ENCODE measurements around the gene MAPK7. TPM values are rescaled to one million over a fixed set of nuclear protein-coding genes. Genes with fewer than 3 reads are reported as not detected.
A peak's percentile ranks its signal among the peaks of the same experiment; 100 is the strongest.

The MAPK7 gene
- total RNA-seq (2014; rRNA removed) = 17.9 and 19.6 TPM in 2 replicates
- polyA plus RNA-seq (2012) = 22.6 TPM

DNA sequence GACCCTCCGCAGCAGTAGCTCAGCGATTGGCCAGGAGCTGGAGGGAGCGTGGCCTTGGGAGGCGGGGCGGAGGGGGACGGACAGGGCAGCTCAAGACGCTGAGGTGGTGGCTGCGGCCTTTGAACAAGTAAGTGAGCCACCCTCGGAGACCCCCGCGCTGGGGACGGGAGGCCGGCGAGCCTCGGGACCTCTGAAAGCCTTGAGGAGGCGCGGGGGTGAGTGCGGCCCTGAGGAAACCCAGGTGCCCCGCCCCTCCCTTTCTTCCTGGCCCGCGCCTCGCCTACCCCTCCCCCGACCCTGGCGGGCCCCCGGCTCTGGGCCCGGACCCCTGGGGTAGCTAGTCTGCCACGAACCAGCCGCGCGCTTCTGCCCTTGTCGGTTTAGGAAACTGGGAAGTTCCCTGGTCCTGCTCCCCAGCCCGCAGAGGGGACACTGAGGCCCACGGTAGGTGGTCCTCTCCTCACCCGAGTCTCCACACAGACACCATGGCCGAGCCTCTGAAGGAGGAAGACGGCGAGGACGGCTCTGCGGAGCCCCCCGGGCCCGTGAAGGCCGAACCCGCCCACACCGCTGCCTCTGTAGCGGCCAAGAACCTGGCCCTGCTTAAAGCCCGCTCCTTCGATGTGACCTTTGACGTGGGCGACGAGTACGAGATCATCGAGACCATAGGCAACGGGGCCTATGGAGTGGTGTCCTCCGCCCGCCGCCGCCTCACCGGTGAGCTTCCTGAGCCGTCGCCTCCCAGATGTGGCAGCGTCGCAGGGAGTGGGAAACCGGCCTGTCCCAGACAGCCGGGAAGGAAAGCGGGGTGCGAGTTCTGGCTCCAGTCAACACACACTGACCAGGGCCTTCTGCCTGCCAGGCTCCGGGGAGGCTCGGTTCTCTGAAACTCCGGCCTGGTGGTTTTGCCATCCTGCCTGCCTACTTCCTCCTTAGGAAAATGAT lies at the start of gene MAPK7:
Gene MAPK7 (plus strand): TSS at position 83 of the 945 bp plus-strand sequence. CDS start 403 bp downstream, at position 486.
- DNase-seq (ENCODE audit: low read depth) = no peak

DNA sequence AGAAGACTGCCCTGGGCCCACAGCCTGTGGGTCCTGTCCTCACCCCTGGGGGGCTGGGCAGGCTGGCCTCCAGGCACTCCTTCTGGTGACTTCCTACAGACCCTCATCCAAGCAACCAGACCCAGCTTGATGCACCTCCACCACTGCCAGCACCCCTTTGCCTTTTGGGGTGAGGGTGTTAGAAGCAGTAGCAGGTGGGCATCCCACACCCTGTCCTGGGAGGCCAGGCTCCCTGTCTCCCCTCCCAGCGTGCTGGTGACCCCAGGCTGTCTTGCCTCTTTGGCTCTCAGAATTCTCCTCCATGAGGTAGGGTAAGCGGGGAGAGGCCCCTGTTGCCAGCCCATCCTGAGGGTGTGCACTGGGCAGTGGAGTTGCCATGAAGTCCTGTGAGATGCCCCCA lies 49.2 kb upstream of the MAPK7 start:
- DNase-seq (ENCODE audit: low read depth) = no peak

DNA sequence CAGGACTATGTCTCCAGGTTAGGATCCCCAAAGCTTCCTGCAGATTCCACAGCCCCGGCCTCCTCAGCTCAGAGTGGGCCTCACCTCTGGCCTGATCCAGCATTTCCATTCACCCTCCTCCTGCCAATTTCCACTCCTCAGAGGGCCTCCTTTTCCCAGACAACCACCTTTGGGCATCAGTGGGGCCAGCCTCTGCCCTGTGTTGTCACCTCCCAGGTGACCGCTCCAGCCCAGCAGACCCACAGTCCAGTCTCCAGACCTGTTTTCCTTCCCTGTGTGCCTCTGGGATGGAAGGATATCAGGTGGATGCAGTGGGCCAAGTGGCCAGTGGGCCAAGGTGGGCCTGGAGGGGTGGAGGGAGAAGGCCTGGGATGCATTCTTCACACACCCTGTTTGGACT lies 48.5 kb upstream of the MAPK7 start:
- no peak for DNase-seq (ENCODE audit: low read depth)

DNA sequence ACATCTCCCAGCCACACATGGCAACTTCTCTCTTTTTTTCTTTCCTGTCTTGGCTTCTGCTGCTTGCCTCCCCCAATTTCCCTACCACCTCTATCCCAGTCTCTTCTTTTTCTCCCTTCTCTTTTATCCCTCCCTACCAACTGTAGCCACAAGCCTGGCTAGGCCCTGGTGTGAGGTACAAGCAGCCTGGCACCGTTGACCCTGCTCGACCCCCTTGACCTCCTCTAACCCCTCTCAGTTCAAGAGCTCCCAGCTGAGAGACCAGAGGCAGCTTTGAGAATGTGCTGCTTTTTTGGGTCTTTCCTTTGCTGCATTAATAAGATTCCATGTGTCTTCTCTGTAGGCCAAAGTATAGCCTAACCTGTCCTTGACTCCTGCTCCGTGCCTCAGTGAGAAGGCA lies 48.0 kb upstream of the MAPK7 start:
- DNase-seq (ENCODE audit: low read depth) = no peak

DNA sequence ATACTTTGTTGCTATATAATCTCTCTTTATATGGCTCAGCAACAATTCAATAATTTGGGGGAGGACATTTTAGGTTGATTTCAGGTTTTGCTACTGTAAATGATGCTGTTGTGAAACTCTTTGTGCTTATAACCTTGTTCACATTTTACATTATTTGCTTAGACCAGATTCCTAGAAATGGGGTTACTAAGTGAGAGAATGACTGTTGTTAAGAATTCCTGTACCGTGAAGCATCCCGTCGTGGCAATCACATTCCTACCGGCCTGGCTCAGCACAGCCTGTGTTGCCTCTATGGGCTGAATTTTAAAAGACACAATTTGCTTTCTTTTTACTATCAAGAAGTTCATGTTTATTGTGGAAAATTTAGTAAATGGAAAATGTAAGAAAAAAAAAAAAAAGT lies 47.2 kb upstream of the MAPK7 start:
- DNase-seq (ENCODE audit: low read depth) = peak; percentile 80

DNA sequence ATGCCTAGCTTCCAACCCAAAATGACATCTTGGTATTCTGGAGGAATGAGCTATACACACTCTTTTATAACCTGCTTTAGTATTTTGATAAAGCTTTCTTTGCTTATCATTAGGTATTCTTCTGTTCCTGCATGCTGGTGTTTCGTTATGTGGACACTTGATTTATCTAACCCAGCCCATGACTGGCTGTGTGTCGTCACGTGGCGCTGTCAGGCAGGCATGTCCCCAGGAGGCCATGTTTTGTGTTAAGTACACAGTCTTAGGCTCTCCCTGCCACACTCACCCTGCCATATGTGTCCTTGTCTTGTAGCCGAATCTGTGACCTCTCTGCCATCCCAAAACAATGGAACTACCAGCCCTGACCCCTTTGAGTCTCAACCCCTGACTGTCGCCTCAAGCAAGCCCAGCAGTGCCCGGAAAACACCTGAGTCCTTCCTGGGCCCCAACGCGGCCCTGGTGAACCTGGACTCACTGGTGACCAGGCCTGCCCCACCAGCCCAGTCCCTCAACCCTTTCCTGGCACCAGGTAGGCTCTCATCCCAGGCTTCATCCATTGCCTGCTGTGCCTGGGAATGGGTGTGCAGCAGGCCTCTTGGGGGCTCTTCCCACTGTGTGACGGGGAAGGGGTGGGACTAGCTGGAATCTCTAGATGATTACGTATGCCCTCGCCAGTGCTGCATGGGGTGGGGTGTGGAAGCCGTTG lies 46.6 kb upstream of the MAPK7 start:
- no peak for DNase-seq (ENCODE audit: low read depth)

DNA sequence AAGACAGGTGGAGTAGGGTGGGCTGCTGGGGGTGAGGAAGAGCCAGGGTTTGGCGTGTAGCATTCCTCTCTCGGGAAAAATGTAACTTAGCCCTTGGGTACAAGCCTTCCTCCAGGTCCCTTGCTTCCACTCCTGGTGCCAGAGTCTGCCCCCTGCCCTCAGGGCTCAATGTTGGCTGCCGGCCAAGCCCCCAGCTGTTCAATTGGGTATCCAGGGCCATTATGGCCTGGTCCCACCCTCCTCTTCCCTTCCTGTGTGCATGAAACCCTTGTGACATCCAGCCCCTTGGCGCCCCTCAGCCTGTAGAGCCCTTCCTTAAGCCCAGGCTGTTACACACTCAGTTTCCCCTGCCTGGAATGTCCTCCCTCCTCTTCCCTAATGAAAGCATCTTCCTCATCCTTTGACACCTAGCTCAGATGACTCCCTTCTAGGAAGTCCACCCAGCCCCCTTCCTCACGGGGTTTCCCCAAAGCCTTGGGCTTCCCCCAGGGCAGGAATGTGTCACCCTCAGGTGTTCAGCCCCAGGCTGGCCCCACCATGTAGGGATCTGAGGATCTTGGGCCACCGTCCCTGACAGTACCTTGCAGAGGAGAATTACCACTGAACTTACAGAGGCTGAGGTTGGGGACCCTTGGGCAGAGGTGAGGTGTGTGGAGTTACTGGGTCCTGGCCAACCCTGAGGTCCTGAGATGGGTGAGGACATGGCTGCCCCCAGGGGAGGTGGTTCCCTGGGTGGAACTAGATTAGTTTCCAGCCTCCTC lies 45.7 kb upstream of the MAPK7 start:
- no peak for DNase-seq (ENCODE audit: low read depth)

DNA sequence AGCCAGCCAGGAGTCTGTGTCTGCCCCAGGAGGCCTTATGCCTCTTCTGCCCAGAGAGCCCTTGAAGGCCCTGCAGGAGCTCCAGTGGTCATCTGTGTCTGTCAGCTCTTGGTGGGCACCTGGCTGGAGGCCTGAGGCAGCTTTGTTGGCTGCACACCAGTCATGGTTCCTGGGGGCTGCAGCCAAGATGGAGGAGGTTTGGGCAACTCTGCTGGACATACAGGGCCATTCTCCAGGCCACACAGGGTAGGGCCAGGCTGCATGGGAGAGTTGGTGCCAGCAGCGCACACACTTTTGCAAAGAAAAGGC lies 45.2 kb upstream of the MAPK7 start:
- no peak for DNase-seq (ENCODE audit: low read depth)

DNA sequence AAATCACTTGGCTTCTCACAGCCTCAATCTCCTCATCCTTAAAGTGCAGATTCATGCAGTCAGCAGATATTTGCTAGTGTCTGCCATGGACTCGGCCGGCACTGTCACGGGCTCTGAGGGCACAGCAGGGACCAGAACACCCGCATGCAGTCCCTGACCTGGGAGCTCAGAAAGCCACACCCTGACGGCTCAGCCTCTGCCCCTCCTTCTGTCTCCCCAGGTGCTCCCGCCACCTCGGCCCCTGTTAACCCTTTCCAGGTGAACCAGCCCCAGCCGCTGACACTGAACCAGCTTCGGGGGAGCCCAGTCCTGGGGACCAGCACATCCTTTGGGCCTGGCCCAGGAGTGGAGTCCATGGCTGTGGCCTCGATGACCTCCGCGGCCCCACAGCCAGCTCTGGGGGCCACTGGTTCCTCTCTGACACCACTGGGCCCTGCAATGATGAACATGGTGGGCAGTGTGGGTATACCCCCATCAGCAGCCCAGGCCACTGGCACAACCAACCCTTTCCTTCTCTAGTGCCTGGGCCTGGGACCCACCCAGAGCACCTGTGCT lies 44.5 kb upstream of the MAPK7 start:
- DNase-seq (ENCODE audit: low read depth) = no peak

DNA sequence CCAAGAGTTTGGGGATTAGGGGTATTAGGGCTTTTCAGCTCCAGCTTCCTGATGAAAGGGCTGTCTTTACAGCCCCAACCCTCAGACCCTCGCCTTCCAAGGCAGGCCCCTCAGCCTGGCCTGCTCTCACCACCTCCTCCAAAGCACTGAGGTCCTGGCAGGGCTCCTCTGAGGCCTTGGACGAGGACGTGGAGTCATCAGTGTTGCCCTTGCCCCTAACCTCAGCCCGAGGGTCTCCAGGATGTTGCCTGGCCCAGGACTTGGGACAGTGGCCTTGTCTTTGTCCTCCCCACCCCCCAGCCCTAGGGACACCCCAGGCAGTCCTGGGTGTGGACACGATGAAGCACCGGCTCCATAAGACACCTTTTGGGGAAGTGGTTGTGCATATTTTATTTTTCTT lies 44.0 kb upstream of the MAPK7 start:
- no peak for DNase-seq (ENCODE audit: low read depth)

DNA sequence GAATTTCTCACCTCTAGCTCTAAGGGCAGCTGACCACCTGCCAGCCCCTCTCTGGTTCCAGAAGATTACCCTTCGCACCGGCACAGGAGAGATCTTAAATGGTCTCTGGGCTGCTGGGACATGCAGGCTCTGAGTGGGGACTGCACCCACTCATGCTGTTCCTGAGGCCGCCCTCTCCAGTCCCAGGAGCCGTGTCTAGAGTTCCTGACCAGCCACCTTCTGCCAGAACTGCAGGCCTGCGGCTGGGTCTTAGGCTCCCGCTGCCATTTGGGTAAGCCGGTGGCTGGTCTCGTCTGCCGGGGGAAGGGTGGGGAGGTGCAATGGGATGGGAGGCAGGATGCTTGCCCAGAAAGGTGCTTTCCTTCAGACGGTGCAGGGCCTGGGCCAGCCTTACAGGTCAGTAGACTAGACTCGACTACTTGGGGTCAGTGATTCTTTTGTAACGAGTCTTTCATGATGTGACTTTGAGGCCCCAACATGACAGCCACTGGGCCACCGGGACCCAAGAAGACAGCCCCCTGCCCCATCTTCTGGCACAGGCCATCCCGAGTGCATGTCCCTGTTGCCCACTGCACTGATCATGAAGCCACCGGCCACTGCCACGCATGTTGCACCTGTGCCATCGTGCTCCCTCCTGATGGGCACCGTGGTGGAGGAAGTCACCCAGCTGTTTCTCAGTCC lies 42.2 kb upstream of the MAPK7 start:
- DNase-seq (ENCODE audit: low read depth) = no peak

DNA sequence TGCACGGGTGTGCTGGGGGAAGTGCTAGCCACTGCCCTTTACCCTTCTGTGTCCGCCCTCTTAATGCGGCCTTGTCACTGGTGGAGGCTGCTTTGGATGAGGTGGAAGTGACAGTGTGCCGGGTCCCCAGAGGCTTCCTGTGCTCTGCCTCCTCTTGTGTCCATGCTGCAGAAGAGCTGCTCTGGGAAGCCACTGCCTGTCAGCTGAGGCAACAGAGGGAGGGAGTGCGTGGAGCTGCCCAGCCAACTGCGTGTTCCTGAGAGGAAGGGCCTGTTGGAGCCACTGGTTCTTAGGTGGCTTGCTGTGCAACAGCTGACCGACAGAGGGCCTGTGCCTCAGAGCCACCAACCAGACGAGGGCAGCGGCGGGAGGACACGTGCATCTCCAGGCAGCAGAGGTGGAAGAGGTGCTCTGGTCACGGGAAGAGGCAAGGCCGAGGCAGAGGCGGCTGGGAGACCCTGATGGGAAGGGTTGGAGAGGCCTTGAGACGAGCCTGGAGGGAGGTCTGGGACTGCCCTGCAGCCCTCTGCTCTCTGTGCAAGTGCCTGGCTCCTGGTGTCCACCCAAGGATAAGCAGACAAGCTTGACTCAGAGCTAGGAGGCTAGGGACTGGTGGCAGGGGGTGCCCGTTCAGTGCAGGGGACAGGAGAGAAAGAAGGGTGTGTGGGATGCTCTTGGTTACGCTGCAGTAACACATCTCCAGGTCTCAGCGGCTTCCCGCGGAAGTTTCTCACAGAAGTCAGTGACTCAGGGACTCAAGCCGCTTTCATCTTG lies 41.2 kb upstream of the MAPK7 start:
- no peak for DNase-seq (ENCODE audit: low read depth)

DNA sequence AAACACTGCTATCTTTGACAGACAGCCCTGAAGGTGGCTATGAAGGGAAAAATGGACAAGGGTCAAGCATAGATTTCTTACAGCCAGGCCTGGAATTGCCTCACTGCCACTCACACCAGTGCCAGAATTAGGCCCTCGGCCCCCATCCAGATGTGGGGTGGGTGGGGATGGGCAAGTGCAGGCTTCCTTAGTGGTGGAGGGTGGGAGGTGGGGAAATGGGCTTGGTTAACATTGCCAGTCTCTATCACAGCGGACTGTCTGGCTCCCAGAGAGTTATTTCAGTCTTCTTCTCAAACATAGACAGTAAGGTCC lies 40.6 kb upstream of the MAPK7 start:
- no peak for DNase-seq (ENCODE audit: low read depth)

DNA sequence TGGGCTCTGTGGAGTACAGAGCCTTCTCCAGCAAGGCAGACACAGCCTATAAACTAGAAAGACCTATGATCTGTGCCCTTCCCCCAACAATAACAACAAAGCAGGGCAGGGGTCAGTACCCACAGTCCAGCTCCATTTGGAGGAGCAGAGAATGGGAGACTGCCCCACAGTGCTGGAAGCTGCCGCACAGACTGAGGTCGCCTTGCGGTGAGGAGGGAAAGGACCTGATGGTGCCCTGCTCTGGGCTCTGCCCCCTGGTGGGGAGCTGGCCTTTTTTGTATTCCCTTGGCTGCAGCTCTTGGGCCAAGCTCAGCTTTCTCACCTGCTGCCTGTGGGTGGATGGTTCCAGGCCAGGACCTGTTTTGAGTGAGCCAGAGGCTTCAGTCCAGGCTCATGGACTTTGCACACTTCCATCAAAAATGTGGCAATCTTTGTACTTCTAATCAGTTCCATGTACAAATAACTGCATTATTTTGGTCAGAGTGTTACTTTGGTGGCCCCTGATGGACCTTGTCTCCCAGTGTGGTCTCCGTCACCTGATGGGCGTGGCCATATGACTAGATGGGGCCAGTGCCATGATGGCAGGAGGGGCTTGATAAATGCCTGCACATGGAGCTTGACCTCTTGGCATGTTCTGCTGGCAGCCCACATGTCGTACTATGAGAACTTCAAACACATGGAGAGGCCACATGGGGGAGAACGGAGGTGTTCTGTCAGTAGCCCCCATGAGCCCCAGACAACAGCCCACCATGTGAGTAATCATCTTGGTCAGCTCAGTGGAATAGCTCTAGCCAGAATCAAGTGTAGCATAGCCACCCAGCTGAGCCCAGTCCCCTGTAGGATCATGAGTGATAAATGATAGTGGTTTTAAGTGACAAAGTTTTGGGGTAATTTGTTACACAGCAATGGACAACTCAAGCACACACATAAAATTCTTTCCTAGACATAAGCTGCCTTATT lies 40.0 kb upstream of the MAPK7 start:
- DNase-seq (ENCODE audit: low read depth) = peak; percentile 41

DNA sequence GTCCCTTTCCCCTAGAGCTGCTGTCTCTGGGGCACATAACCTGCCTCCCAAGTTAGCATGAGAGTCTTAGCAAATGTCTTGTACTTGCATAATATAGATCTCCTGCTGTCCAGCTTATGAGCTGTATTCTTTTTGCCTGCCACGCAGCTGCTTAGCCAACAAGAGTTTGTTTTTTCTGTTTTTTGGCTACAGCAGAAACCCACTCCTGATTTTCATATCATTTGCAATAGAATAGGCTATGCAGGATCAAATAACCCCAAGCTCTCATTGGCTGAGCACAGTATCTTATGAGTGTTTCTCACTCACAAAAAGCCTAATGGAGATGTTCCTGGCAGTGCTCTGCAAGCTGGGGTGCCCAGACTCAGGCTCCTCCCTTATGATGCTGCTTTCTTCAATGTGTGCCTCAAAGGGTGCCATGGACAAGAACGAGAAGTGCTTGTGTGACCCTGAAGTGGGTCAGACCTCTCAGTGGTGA lies 38.9 kb upstream of the MAPK7 start:
- DNase-seq (ENCODE audit: low read depth) = no peak

DNA sequence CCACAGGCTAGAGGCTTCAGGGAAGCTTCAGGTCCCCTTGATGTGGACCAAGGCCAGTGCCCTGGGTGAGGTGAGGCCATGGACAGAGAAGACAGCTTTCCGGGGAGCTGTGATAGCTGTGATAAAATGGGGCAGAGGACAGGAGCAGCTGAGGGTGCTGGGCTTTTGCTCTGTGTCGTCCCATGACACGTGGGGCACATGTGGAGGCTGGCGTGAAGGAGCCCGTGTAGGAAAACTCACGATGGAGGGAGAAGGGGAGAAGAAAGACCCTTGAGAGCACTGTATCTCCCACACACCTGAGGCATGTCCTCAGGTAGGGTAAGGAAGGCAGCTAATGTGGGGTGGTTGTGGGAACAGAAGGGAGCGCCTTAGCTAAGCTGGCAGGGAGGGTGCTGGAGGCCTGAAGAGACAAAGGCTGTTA lies 37.1 kb upstream of the MAPK7 start:
- DNase-seq (ENCODE audit: low read depth) = no peak

DNA sequence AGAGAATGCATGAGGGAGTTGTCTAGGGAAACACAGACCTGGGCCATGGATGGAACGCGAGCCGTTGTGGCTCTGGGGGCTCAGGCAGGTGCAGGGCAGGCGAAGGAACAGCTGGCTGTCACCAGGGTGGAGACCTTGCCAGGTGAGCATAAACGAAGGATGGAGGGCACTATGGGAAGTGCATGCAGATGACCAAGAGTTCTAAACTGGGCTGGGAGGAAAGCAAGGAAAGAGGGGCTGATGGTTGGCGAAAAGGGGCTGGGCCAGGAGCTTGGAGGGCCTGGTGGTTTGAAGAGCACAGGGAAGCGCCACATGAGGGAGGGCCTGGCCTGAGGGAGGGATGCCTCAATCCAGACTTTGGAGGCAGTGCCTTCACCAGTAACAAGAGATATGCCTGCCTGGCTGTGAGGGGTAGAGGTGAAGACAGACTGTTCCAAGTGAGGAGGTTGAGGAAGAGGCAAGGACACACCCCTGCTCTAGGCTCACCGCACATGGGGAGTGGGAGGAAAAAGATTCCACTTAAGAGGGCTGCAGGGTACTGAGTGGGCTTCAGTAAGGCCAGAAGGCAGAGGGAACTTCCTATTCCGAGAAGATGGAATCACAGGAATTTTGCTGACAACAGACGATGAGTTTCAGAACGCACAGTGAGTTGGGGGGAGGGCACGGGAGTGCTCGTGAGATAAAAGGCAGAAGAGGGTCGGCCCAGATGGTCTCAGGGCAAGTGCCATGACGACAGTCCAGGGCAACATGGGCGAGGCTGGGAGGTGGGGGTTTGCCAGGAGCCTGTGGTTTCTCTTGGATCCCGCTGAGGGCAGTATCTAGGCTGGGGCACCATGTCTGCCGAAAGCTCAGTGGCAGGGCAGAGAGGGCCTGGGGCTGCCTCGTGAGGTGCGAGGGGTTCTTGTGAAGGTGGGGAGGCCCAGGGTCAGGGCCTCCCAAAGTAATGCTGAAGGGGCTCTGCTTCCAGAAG lies 36.4 kb upstream of the MAPK7 start:
- DNase-seq (ENCODE audit: low read depth) = no peak

DNA sequence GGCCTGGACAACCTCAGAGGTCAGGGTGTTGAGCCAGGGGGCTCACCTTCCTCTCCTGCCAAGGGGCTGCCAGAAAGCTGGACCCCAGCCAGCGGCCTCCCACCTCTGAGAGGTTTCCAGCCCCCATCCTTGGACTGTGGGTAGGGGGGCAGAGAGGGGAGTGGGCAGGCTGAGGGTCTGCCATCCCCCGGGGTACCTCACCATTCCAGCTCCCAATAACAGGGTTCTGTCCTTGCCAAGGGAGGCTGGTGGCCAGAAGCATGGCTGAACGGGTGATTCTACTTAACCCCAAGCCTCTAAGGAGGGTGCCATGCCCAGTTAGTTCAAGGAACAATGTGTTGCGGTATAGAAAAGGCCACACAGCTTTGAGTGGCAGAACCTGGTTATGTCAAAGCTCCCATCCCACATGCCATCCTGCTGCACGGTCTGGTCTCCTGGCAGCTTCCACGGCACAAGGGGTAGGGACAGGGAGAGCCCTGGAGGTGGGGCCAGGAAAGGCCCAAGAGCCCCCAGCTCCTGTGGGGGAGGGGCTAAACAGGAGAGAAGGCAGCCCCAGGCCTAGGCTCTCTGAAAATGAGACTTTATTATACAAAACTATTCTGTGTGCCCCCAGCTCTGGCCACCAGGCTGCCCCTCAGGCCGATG lies 35.6 kb upstream of the MAPK7 start:
- DNase-seq (ENCODE audit: low read depth) = no peak

All from LHCN-M2 (cell line).